ENCODE data around the gene CHAF1B.

Gene CHAF1B

GRCh38 chr21:36425286-36425685, 40.1 kb downstream of the CHAF1B start:
- DNase-seq, result no peak

GRCh38 chr21:36427502-36427901, 42.3 kb downstream of the CHAF1B start:
- no peak for DNase-seq

- no peak for DNase-seq
These were observed 43.7 kb downstream of the CHAF1B start for GRCh38 chr21:36428761-36429432.

- DNase-seq, result peak; percentile 68
These were observed 44.9 kb downstream of the CHAF1B start for GRCh38 chr21:36429947-36430546.

GRCh38 chr21:36430841-36431240, 45.6 kb downstream of the CHAF1B start:
- DNase-seq, result no peak

- no peak for DNase-seq
These were observed 46.1 kb downstream of the CHAF1B start for GRCh38 chr21:36431252-36431651.

GRCh38 chr21:36433059-36433709, 48.0 kb downstream of the CHAF1B start:
- DNase-seq, result no peak

GRCh38 chr21:36434144-36434543, 49.0 kb downstream of the CHAF1B start:
- DNase-seq, result no peak

- no peak for DNase-seq
These were observed 51.9 kb downstream of the CHAF1B start for GRCh38 chr21:36436829-36437744.

GRCh38 chr21:36437745-36438128, 52.5 kb downstream of the CHAF1B start:
- no peak for DNase-seq

- DNase-seq, result no peak
These were observed 56.5 kb downstream of the CHAF1B start for GRCh38 chr21:36441715-36442114.

- DNase-seq, result no peak
These were observed 61.1 kb downstream of the CHAF1B start for GRCh38 chr21:36446301-36446700.

GRCh38 chr21:36450511-36450910, 65.3 kb downstream of the CHAF1B start:
- no peak for DNase-seq

- DNase-seq, result no peak
These were observed 66.3 kb downstream of the CHAF1B start for GRCh38 chr21:36451506-36451905.

GRCh38 chr21:36452281-36452825, 67.2 kb downstream of the CHAF1B start:
- no peak for DNase-seq

- peak; percentile 68 for DNase-seq
These were observed 68.9 kb downstream of the CHAF1B start for GRCh38 chr21:36454093-36454531.

- DNase-seq, result peak; percentile 35
These were observed 69.5 kb downstream of the CHAF1B start for GRCh38 chr21:36454706-36455105.

- DNase-seq, result no peak
These were observed 71.7 kb downstream of the CHAF1B start for GRCh38 chr21:36456729-36457414.

- DNase-seq, result no peak
These were observed 73.9 kb downstream of the CHAF1B start for GRCh38 chr21:36459098-36459497.

- DNase-seq, result no peak
These were observed 75.7 kb downstream of the CHAF1B start for GRCh38 chr21:36460866-36461265.

GRCh38 chr21:36461277-36461917, 76.2 kb downstream of the CHAF1B start:
- no peak for DNase-seq

Data from right kidney (tissue), 1 donor.